ENCODE data around the gene TGM3.

The TGM3 gene

GRCh38 chr20:2283706-2284423 lies 11.9 kb upstream of the TGM3 start:
- no peak for DNase-seq (ENCODE audit: low spot score)

GRCh38 chr20:2285193-2285592 lies 10.6 kb upstream of the TGM3 start:
- DNase-seq (ENCODE audit: low spot score): no peak

GRCh38 chr20:2285613-2286012 lies 10.2 kb upstream of the TGM3 start:
- DNase-seq (ENCODE audit: low spot score): no peak

- no peak for DNase-seq (ENCODE audit: low spot score)
Observed at GRCh38 chr20:2287504-2287903, 8.3 kb upstream of the TGM3 start.

GRCh38 chr20:2289475-2289874 lies 6.3 kb upstream of the TGM3 start:
- DNase-seq (ENCODE audit: low spot score): no peak

GRCh38 chr20:2290486-2290885 lies 5.3 kb upstream of the TGM3 start:
- DNase-seq (ENCODE audit: low spot score): no peak

GRCh38 chr20:2292416-2293110 lies 3.2 kb upstream of the TGM3 start:
- DNase-seq (ENCODE audit: low spot score): no peak

- DNase-seq (ENCODE audit: low spot score): no peak
Observed at GRCh38 chr20:2293486-2293885, 2.3 kb upstream of the TGM3 start.

- no peak for DNase-seq (ENCODE audit: low spot score)
Observed at GRCh38 chr20:2293971-2294370, 1.8 kb upstream of the TGM3 start.

- no peak for DNase-seq (ENCODE audit: low spot score)
Observed at GRCh38 chr20:2295286-2295685, 515 bp upstream of the TGM3 start.

GRCh38 chr20:2296524-2297356 lies 939 bp downstream of the TGM3 start:
- DNase-seq (ENCODE audit: low spot score): no peak

- DNase-seq (ENCODE audit: low spot score): no peak
Observed at GRCh38 chr20:2297357-2297728, 1.5 kb downstream of the TGM3 start.

GRCh38 chr20:2298116-2298515 lies 2.3 kb downstream of the TGM3 start:
- no peak for DNase-seq (ENCODE audit: low spot score)

GRCh38 chr20:2298701-2299100 lies 2.9 kb downstream of the TGM3 start:
- no peak for DNase-seq (ENCODE audit: low spot score)

- no peak for DNase-seq (ENCODE audit: low spot score)
Observed at GRCh38 chr20:2299301-2299700, 3.5 kb downstream of the TGM3 start.

- DNase-seq (ENCODE audit: low spot score): no peak
Observed at GRCh38 chr20:2300002-2300401, 4.2 kb downstream of the TGM3 start.

- no peak for DNase-seq (ENCODE audit: low spot score)
Observed at GRCh38 chr20:2300420-2300819, 4.6 kb downstream of the TGM3 start.

- DNase-seq (ENCODE audit: low spot score): peak; percentile 16
Observed at GRCh38 chr20:2301164-2301622, 5.4 kb downstream of the TGM3 start.

GRCh38 chr20:2302384-2303060 lies 6.7 kb downstream of the TGM3 start:
- no peak for DNase-seq (ENCODE audit: low spot score)

GRCh38 chr20:2303673-2304072 lies 7.9 kb downstream of the TGM3 start:
- no peak for DNase-seq (ENCODE audit: low spot score)

- DNase-seq (ENCODE audit: low spot score): no peak
Observed at GRCh38 chr20:2304180-2304579, 8.4 kb downstream of the TGM3 start.

- no peak for DNase-seq (ENCODE audit: low spot score)
Observed at GRCh38 chr20:2305029-2305428, 9.2 kb downstream of the TGM3 start.
